WTC11 (cell line): Measurements from ENCODE around the gene GASK1A.

ENCODE experiments used
- CREB1 ChIP-seq: sonication (generic); formaldehyde crosslinking; IDR thresholded peaks from 2 replicates; pipeline ENCODE4 v1.8.0; 2023; ENCODE audit warnings: mild to moderate bottlenecking, missing genetic modification reagents
- FOXK1 ChIP-seq: sonication (generic); formaldehyde crosslinking; IDR thresholded peaks from 2 replicates; pipeline ENCODE4 v1.8.0; 2022; ENCODE audit warnings: mild to moderate bottlenecking, moderate library complexity, missing genetic modification reagents
- TCF7 ChIP-seq: sonication (generic); formaldehyde crosslinking; IDR thresholded peaks from 2 replicates; pipeline ENCODE4 v1.8.0; 2022; ENCODE audit warnings: mild to moderate bottlenecking, low read depth, missing genetic modification reagents, moderate library complexity
- ZNF317 ChIP-seq: sonication (generic); formaldehyde crosslinking; IDR thresholded peaks from 2 replicates; pipeline ENCODE4 v1.8.1; 2023; ENCODE audit warnings: low read depth, mild to moderate bottlenecking, moderate library complexity, missing genetic modification reagents, borderline replicate concordance
- ZNF512 ChIP-seq: sonication (generic); formaldehyde crosslinking; IDR thresholded peaks from 2 replicates; pipeline ENCODE4 v1.8.1; 2022; ENCODE audit warnings: missing genetic modification reagents, borderline replicate concordance
- TF ChIP-seq, protein P1 (sequence below): fragments of 200-600 bp; IDR thresholded peaks from 2 replicates; pipeline ENCODE4 v1.8.0; 2022; ENCODE audit warnings: antibody characterized with exemption

GRCh38 chr3:43104039-43104438, 124.9 kb downstream of the GASK1A start:
- TF ChIP-seq, protein P1, sequence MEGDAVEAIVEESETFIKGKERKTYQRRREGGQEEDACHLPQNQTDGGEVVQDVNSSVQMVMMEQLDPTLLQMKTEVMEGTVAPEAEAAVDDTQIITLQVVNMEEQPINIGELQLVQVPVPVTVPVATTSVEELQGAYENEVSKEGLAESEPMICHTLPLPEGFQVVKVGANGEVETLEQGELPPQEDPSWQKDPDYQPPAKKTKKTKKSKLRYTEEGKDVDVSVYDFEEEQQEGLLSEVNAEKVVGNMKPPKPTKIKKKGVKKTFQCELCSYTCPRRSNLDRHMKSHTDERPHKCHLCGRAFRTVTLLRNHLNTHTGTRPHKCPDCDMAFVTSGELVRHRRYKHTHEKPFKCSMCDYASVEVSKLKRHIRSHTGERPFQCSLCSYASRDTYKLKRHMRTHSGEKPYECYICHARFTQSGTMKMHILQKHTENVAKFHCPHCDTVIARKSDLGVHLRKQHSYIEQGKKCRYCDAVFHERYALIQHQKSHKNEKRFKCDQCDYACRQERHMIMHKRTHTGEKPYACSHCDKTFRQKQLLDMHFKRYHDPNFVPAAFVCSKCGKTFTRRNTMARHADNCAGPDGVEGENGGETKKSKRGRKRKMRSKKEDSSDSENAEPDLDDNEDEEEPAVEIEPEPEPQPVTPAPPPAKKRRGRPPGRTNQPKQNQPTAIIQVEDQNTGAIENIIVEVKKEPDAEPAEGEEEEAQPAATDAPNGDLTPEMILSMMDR: no peak
- TF ChIP-seq FOXK1 (CRISPR knock-in tag) (no peak), TCF7 (no peak), ZNF317 (CRISPR knock-in tag) (no peak), ZNF512 (no peak), CREB1 (no peak)
